ENCODE measurements around the gene SLC25A51. TPM values are rescaled to one million over a fixed set of nuclear protein-coding genes. Genes with fewer than 3 reads are reported as not detected.
A peak's percentile ranks its signal among the peaks of the same experiment; 100 is the strongest.

SLC25A51 gene
- total RNA-seq, 1 experiment from 2014 or later = 12.9 TPM

GRCh38 chr9:37913480-37914153 is 9.7 kb upstream of the SLC25A51 start:
- no peak overlapping the region for H2AK5ac ChIP-seq (ENCODE audit: insufficient read length, low read length)
- H3K4me1 ChIP-seq (ENCODE audit: insufficient read depth, low read length) = no peaks in the 10 kb centered on the region
- Mint-ChIP-seq H3K4me1 (peaks cover 8 to 18% of the 10 kb centered on the region in 2 experiments), H3K4me3 (no peak overlapping the region), H3K9me3 (no peaks in the 10 kb centered on the region), H3K27ac (no peak overlapping the region), H3K27me3 (ENCODE audit: low read depth) (no peaks in the 10 kb centered on the region), H3K36me3 (ENCODE audit: insufficient read depth in 1 of 3, low read depth in 3 of 3) (peaks cover 0 to 8% (median 0%) of the 10 kb centered on the region in 3 experiments; a peak in 1 of 7 replicates)
- H2BK12ac ChIP-seq (ENCODE audit: insufficient read length, low read depth, low read length) = no peak overlapping the region
- H4K91ac ChIP-seq (ENCODE audit: insufficient read length, low read depth, low read length) = no peak overlapping the region
- no CpG with 5 or more reads among the region's 11 CpGs for WGBS (ENCODE audit: extremely low coverage, insufficient read length, low lambda C conversion rate)
- H3K23me2 ChIP-seq (ENCODE audit: insufficient read length, low read depth, low read length, poor library complexity, severe bottlenecking) = no peaks in the 10 kb centered on the region
- no peak overlapping the region for H2BK5ac ChIP-seq (ENCODE audit: insufficient read length, low read length)
- no peak overlapping the region for H2BK15ac ChIP-seq (ENCODE audit: low read depth, low read length)
- H2BK120ac ChIP-seq (ENCODE audit: low read depth, low read length, poor library complexity, severe bottlenecking) = no peak overlapping the region
- no peak overlapping the region for H2AFZ ChIP-seq (ENCODE audit: low read length)
- H3K23ac ChIP-seq (ENCODE audit: insufficient read length, low read depth, low read length) = no peak overlapping the region
- no peak overlapping the region for H4K5ac ChIP-seq (ENCODE audit: insufficient read length, low read depth, low read length)
- H3K79me2 ChIP-seq (ENCODE audit: insufficient read depth, low read length) = no peaks in the 10 kb centered on the region
- no peaks in the 10 kb centered on the region for H3K9me3 ChIP-seq (ENCODE audit: control insufficient read depth, low read depth, low read length)
- no peaks in the 10 kb centered on the region for H4K20me1 ChIP-seq (ENCODE audit: control insufficient read depth, insufficient read depth, insufficient read length)
- no peak overlapping the region for H3K4ac ChIP-seq (ENCODE audit: low read depth, low read length)
- DNase-seq = peak; percentile 92
- H3K27ac ChIP-seq (ENCODE audit: insufficient read length, low read depth, low read length) = no peak overlapping the region
- H3K79me1 ChIP-seq (ENCODE audit: insufficient read depth, low read depth, low read length, poor library complexity, severe bottlenecking) = no peaks in the 10 kb centered on the region
- H4K8ac ChIP-seq (replicated peaks; ENCODE audit: insufficient read length, low read depth, low read length) = no peak overlapping the region
- peak; percentile 99 for TF ChIP-seq CTCF (conservative IDR thresholded peaks at IDR 0.05)
- no peak overlapping the region for H3K9ac ChIP-seq (ENCODE audit: extremely low read depth, insufficient read length, low read length)
- no peak overlapping the region for H2BK20ac ChIP-seq (ENCODE audit: low read depth, low read length, poor library complexity, severe bottlenecking)
- H3K4me2 ChIP-seq (ENCODE audit: insufficient read depth, insufficient read length, low read length) = no peak overlapping the region
- H3K56ac ChIP-seq (ENCODE audit: insufficient read length, low read depth, low read length) = no peak overlapping the region
- no peak overlapping the region for H3K14ac ChIP-seq (ENCODE audit: insufficient read depth, low read length)
- H3K27me3 ChIP-seq (ENCODE audit: insufficient read depth, low read length) = no peaks in the 10 kb centered on the region
- H3K18ac ChIP-seq (ENCODE audit: insufficient read length, low read depth, low read length) = no peak overlapping the region
- no peak overlapping the region for H3T11ph ChIP-seq (ENCODE audit: low read length)

Data from H9 (cell line).